HG02623 (cell line): ENCODE measurements around the gene FUBP3.
"Not testable (repeated sequence)": the region's sequence is repeated elsewhere in the genome, so short reads cannot be mapped to it uniquely, and the experiment has no call there.

ENCODE experiments used
- ATAC-seq: cut with Tn5 transposase; IDR thresholded peaks from one replicate; pipeline ENCODE4 v1.9.1; 2021; ENCODE audit warnings: moderate library complexity; ENCODE audit not compliant: unreplicated experiment

The FUBP3 gene

DNA sequence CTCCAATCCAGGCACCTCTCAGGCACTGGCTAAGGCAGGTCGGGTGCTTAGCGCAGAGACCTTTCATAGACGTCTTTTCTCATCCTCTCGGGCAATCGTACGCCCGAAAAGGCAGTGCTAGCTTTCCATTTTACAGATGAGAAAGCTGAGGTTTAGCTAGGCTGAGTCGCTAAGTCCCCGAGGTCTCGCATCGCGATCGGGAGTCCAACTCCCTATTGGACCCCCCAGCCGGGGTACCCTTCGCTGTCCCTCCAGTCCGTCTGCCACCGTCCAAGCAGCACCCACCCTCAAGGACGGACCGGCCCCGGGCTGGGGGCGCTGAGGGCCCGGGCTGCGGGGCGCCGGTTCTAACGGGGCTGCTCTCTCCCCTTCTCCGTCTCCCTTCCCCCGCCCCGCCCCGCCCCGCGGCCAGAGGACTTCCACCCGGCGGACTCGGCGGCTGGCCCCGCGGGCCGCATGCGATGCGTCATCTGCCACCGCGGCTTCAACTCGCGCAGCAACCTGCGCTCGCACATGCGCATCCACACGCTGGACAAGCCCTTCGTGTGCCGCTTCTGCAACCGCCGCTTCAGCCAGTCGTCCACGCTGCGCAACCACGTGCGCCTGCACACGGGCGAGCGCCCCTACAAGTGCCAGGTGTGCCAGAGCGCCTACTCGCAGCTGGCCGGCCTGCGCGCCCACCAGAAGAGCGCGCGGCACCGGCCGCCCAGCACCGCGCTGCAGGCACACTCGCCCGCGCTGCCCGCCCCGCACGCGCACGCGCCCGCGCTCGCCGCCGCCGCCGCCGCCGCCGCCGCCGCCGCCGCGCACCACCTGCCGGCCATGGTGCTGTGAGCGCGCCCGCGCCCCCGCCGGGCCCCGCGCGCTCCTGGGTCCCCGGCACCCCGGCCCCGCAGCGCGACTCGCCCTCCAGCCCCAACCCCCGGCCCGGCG is 101.7 kb downstream of the FUBP3 start:
- peak; percentile 36 for ATAC-seq

DNA sequence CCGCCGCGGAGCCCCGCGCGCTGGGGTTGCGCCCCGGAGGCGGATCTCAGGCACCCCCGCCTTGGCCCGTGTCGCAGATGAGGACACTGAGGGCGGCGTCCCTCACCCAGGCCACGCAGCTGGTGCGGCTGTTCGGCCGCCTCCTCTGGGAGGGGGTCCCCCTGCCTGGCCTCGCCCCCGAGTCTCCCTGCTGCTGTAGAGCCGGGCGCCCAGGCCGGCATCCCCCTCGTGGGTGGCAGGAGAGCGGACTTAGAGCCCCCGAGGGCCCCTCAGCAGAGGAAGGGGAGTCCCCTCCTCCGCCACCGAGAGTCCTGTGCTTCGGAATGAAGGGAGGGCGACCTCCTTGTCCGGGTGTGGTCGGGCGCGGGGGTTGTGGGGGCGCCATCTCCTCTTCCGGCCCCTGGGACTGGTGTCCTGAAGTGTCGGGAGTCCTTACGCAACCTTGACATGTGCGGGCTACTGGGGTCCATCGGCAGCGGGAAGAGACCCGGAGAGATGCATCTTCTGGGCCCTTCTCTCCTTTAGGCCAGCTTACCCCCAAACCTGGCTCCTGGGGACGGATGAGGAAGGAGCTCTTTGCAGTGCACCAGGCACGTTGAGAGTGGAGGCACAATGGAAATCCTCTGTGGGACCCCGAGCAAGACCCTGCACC is 102.5 kb downstream of the FUBP3 start:
- peak; percentile 28 for ATAC-seq

DNA sequence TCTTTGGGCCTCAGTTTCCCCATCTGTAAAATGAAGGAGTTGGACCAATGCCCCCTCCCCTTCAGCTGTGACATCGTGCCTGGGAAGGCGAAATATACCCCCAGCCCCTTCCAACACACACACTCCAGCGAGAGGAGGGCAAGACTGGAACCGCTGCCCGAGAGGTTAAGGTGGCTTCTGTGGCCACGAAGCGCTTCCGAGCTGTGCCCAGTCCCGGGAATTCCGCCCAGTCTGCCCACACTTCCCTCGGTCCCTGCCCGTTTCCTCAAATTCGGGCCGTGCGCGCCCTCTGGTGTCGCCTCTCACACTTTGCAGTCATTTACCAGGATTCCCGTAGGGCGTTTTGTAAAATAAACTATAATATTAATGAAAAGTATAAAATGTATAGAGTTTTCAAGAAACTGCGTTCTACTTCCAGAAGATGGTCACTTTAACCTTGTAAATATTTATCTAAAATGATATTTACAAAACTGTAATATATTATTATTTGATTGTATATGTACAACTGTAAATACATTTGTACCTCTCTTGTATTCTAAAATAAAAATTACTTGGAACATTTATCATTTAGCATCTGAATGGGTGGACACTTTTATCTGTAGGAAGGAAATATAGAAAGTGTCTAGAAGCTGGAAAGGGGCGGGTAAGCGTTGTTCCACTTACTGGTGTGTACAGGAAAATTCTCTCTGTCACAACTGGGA is 103.2 kb downstream of the FUBP3 start:
- no peak for ATAC-seq

DNA sequence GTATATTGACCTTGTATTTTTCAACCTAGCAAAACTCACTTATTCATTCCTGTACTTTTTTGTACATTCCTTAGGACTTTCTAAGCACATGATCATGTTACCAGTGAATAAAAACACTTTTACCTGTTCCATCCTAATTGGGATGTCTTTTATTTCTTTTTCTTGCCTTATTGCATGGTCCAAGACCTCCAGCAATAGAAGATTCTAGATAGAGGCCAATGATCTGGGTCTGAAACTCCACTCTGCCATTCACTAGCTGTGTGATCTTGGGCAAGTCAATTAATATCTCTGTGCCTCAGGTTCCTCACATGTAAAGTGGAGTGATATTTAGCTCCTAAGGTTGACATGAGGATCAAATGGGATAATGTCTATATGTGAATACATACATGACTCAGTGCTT is 105.7 kb downstream of the FUBP3 start:
- no peak for ATAC-seq

DNA sequence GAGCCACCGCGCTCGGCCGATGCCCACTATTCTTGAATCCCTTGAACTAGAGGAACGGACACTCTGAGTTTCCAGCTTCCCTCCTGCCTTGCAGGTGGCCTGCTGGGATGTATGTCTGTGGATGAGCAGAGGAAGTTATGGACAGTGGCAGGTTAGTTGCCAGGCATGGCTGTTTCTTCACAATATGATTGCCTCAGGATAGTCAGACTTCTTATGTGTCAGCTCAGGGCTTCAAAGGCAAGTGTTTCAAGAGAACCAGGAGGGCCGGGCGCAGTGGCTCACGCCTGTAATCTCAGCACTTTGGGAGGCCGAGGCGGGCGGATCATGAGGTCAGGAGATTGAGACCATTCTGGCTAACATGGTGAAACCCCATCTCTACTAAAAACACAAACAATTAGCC is 106.6 kb downstream of the FUBP3 start:
- not testable (repeated sequence) for ATAC-seq

DNA sequence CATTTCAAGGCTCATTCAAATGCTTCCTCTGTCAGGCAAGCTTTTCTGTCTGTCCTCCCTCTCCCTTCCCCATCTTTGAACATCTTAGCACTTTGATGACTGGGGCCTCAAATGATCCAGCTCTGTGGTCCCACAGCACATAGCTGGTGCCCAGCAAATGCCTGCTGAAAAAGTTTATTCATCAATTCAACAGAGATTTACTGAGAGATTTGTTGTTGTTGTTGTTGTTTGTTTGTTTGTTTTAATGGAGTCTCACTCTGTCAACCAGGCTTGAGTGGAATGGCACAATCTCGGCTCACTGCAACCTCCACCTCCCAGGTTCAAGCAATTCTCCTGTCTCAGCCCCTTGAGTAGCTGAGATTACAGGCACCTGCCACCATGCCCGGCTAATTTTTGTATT is 108.2 kb downstream of the FUBP3 start:
- no peak for ATAC-seq
